CD4-positive, alpha-beta T cell treated with Interleukin-12 subunit alpha and Interleukin-12 subunit beta, for 1 hour (primary cell): ENCODE data around the gene UTS2B.

ENCODE experiments used
- DNase-seq: peaks from one replicate; pipeline ENCODE4 v3.0.0-alpha.2; 2020

UTS2B gene

GRCh38 chr3:191329654-191330529 lies at the start of gene UTS2B:
Gene UTS2B, minus strand, starts transcription at chr3:191330526. Its CDS starts 48,337 bp downstream, at chr3:191282189.
- peak; percentile 18 for DNase-seq

GRCh38 chr3:191380001-191380400 lies 49.7 kb upstream of the UTS2B start:
- no peak for DNase-seq

- no peak for DNase-seq
Measured at GRCh38 chr3:191379446-191379845, 49.1 kb upstream of the UTS2B start.

GRCh38 chr3:191378142-191378812 lies 48.0 kb upstream of the UTS2B start:
- no peak for DNase-seq

DNA sequence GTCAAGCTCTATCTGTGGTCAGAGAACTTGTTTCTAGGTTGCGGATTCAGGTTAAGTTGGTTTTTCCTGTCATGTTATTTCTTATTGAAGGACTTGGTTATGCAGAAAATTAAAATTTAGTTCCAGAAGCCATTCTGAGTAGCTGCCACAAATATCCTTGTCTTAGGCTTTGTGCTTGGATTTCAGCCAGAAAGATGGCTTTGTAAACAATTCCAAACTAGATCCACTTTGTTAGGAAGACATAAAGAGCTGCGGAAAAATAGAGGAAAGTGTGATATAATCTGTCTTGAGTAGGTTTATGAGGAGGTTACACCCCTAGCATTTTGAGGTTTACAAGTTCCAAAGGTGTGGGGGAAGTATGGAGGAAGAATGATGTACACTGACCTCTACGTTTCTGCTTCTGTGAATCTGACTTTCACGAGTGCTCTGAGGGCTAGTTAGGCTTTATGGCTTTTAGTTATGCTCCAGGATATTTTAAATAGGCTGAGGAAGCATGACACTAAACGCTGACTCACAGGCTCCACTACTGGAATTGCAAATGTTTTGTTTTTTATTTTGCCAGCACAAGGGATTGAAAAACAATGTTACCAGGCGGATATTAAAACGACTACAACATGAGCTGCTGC lies 46.3 kb upstream of the UTS2B start:
- DNase-seq, result no peak

GRCh38 chr3:191373327-191373726 lies 43.0 kb upstream of the UTS2B start:
- no peak for DNase-seq

GRCh38 chr3:191372122-191372521 lies 41.8 kb upstream of the UTS2B start:
- no peak for DNase-seq

DNA sequence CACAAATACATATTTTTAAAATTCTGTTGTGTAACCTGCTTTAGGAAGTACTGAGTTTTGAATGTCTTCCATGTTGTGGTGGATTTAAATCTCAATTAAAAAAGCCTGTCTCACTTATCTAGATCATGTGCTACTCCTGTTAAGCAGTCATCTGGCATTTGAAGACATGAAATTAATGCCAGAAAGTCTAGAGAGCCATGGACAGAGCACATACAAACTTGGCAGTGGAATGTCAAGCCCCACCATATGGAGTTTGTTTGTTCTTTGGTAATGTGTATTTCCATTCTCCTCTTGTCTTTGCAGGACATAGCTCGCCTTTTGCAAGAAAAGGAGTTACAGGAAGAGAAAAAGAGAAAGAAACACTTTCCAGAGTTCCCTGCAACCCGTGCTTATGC lies 39.3 kb upstream of the UTS2B start:
- no peak for DNase-seq

- DNase-seq, result no peak
Measured at GRCh38 chr3:191368755-191369615, 38.7 kb upstream of the UTS2B start.

DNA sequence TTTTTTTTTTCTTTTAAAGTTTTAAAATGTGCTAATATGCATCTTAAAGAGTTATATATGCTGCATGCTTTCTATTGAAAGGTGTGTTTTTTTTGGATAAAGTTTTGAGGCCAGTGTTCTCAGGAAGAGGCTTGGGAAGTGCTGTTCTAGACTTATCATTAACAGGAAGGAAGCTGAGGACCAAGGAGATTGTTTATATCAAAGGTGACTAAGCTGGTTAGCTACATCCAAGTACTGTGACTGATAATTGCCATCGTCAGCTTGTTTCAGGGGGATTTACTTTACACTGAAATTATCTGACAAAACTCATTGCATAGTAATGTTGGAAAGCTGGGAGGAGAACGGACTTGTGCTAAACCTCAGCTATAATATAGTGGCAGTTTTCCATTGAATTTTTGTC lies 36.3 kb upstream of the UTS2B start:
- DNase-seq, result no peak

GRCh38 chr3:191363221-191363620 lies 32.9 kb upstream of the UTS2B start:
- no peak for DNase-seq

DNA sequence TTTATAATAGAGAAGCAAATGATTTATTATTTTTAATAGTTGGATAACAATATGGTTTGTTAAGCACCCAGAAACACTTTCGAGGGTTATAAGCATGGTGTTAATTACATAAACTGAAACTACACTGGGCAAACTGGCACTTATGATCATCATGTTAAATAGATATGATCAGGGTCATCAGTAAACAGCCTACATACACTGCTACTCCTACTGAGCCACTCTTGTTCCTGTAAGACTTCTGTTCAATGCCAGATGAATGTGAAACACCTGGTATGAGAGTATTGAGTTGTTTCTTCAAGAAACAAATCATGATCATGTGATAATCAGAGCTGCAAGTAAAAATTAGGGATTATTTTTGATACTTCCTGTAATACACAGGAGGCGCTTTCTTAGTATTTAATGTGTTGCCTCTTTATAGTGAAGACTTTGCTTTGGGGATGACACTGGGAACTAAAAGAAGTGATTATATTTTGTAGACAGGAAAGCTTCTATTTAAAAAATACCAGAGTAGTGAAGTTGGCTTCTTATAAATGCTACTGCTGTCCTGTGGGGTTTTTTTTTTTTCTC lies 32.3 kb upstream of the UTS2B start:
- no peak for DNase-seq

GRCh38 chr3:191362037-191362436 lies 31.7 kb upstream of the UTS2B start:
- DNase-seq, result no peak

DNA sequence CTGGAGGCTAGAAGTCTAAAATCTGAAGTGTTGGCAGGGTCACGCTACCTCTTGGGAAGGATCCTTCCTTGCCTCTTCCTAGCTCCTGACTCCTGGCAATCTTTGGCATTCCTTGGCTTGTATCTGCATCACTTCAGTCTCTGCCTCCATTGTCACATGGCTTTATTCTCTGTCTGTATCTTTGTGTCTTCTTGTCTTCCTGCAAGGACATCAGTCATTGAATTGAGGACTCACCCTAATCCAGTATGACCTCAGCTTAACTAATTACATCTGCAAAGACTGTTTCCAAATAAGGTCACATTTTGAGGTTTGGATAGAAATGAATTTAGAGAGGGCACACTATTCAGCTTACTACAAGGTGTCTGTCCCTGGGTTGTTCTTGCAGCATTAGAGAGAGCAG lies 31.1 kb upstream of the UTS2B start:
- DNase-seq, result no peak

GRCh38 chr3:191360620-191361019 lies 30.3 kb upstream of the UTS2B start:
- no peak for DNase-seq

DNA sequence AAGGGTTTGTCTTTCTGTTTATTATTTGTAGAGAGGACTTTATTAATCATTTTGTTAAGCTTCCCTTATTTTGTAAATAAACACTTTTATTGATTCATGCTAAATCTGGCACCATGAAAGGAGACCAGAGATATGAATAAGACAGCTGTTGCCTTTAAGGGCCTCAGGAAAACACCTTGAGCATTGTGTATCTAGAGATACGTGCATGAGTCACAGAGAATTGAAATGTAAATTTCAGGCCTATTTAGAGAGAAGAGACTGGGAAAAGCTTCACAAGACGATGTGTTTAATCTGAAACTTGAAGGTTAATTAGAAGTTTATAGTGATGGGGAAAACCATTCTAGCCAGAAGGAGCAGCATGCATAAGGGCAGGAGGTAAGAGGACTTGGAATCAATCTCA lies 28.6 kb upstream of the UTS2B start:
- DNase-seq, result no peak

GRCh38 chr3:191357909-191358308 lies 27.6 kb upstream of the UTS2B start:
- no peak for DNase-seq

GRCh38 chr3:191356631-191357439 lies 26.5 kb upstream of the UTS2B start:
- no peak for DNase-seq

DNA sequence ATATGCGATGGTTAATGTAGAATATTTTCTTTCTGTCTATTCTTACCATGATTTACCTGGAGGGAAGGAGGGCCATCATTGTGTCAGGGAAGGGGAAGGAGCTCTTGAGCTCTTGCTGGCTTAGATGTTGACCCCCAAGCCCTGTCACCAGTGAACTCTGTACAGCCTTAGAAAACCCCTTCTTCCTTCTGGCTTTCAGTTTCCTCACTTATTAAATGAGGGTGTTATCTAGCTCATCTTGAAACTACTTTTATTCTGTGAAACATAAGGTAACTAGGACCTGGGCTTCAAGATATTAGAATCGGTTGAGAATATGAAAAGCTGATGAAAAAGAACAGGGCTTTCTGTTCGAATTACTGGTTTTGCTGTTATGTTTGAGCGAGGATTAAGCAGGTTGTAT lies 25.1 kb upstream of the UTS2B start:
- no peak for DNase-seq

GRCh38 chr3:191353022-191353777 lies 22.9 kb upstream of the UTS2B start:
- no peak for DNase-seq

DNA sequence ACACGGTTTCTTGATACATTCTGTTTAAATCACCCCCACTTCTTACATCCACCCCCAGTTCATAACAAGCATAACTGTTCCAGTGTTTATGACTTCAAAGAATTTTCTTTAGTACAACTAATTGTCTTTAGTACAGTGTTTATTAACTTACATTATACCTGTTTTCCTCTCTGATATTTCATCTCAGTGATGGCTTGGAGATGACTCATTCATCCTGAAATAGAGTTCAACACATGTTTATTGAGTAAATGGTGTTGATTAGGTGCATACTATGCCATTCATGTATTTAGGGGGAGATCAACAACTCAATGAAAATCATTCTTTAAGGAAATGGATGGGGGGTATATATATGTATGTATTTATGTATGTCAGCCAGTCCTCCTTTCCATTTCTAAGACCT lies 21.7 kb upstream of the UTS2B start:
- DNase-seq, result no peak
